HG03135 (cell line): ENCODE measurements around the gene CCDC169.
"Not testable (repeated sequence)": the region's sequence is repeated elsewhere in the genome, so short reads cannot be mapped to it uniquely, and the experiment has no call there.

ENCODE experiments used
- ATAC-seq: cut with Tn5 transposase; IDR thresholded peaks from one replicate; pipeline ENCODE4 v1.9.1; 2021; ENCODE audit warnings: mild to moderate bottlenecking, moderate library complexity; ENCODE audit not compliant: unreplicated experiment

Gene CCDC169

DNA sequence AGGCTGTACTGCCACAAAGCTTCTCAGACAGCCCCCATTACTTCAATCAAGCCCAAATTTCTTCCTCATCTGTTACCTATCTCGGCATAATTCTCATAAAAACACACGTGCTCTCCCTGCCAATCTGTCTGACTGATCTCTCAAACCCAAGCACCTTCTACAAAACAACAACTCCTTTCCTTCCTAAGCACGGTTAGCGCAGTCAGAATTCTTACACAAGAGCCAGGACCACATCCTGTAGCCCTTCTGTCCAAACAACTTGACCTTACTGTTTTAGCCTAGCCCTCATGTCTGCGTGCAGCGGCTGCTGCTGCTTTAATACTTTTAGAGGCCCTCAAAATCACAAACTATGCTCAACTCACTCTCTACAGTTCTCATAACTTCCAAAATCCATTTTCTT is 22.2 kb upstream of the CCDC169 start:
- not testable (repeated sequence) for ATAC-seq

DNA sequence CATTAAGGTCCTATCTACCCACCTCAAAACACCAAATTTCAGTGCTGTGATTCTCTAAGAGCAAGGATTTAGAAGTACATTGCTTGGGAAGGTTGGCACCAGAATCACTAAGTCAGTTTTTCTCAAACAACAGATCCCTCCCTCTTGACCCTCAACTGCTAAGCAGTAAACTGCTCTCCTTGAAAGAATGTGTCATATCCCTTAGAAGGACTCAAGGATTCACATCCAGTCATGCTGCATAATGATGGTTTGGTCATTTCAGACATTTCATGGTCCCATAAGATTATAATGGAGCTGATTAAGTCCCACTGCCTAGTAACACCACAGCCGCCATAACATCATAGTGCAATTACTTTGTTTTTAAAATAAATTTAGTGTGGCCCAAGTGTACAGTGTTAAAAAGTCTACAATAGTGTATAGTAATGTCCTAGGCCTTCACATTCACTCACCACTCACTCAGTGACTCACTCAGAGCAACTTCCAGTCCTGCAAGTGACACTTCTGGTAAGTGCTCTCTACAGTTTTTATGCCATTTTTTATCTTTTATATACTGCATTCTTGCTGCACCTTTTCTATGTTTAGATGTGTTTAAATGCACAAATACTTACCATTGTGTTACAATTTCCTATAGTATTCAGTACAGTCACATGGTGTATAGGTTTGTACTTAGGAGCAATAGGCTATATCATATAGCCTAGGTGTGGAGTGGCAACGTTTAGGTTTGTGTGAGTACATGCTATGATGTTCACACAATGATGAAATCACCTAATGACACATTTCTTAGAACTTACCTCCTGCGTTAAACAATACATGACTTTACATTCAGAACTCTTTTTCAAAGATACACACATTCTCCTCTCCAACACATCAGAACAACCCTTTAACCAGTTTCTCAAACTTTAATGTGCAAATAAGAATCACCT is 15.7 kb upstream of the CCDC169 start:
- no peak for ATAC-seq

DNA sequence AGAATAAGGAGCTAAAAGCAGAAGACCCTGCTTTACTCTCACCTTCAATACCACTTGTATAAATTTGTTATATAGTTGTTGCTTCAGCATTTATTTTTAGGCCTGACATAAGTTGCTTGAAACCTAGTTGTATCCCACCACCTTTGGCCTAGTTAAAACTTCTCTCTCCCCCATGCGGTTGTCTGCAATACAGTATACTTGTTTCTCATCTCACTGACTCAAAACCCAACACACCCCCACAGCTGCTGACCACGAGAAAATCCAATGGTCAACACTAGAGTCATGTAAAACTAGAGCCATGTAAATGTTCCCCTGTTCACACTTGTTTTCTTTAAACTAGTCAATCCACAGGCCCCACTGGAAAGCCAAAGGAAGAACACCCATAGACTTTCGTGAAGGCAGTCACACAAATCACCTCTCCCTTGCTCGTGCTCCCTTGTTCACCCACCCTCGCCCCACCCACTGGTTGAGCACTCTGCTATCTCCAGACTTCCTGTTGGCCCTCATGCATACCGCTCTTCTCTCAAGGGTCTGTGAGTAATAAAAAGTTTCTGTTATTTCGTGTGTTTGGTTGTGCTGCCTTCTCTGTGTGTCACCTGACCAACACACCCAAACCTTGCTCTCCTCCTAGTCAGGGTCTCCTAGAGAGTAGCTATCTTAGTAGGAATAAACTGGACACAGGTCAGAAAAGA is 12.9 kb upstream of the CCDC169 start:
- ATAC-seq: no peak

DNA sequence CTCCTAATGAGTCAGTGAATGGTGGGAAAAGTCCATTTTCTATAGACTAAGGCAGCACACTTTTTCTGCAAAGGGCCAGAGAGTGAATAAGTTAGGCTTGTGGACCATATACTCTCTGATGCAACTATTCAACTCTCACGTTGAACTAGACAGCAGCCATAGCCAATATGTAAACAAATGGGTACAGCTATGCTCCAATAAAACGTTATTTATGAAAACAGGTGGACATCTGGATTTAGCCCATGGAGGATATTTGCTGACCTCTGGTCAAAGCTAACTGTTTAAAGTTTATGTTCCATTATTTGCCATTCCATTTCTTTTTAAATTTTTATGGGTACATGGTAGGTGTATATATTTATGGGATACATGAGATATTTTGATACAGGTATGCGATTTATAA is 4.7 kb upstream of the CCDC169 start:
- no peak for ATAC-seq

DNA sequence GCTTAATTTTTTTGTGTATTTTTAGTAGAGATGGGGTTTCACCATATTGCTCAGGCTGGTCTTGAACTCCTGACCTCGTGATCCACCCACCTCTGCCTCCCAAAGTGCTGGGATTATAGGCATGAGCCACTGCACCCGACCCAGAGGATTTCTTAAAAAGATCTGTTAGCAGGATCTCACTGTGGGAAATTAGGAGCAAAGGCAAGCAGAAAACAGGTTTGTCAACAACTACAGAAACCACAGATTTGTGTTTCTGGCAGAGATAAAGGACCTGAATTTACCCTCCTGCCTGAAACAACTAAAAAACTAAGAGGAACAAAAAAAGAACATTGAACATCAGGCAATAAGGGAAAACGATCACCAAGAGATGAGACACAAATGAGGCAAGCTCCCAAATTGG is 1.9 kb upstream of the CCDC169 start:
- not testable (repeated sequence) for ATAC-seq

DNA sequence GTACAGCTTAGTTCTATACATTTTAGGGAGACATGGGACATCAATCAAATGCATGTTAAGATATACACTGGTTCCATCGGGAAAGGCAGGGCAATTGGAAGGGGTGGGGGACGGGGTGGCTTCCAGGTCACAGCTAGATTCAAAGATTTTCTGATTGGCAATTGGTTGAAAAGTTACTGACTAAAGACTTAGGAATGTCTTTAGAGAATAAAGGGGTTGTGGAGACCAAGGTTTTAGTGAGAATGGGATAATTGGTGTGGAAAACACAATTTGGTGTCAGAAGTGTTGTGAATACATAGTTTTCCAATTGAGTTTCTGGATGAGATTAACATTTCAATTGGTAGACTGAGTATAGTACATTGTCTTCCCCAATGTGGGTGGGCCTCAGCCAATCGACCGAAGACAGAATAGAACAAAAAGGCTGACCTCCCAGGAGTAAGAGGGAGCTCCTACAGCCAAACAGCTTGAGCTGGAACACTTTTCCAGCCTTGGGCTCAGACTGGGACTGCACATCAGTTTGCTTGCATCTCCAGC is 988 bp upstream of the CCDC169 start:
- ATAC-seq: no peak

DNA sequence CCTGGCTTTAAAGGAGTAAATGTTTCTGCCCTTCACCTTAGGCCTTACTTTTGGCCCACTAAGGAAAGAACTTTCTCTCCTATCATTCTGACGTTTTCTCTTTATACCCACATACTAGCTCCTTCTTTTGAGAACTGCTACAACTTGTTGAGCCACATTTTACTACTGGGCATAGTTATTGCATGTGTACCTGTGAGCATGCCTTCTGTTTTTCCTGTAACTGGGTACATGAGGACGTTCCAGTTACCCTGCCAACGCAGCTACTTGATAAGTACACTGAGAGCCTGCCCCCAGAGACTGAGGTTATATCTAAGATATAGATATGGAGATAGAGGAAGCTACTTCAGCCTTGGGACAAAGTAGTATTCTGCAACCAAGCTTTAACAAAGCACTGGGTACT is 3.5 kb downstream of the CCDC169 start:
- ATAC-seq: no peak

DNA sequence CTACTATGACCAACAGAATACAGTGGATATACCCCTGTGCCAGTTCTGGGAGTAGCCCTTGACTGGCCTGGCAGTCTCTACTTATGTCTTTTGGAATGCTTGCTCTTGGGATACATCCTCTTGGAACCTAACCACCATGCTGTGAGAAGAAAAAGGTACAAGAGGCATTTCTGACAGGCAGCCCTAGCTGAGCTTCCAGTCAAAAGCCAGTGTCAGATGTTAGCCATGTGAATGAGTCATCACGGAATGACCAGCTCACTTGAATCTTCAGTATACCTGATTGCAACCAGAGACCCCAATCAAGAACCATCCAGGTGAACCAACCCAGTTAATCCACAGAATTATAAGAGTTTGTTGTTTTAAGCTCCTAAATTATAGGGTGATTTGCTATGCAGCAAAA is 4.1 kb downstream of the CCDC169 start:
- ATAC-seq: no peak

DNA sequence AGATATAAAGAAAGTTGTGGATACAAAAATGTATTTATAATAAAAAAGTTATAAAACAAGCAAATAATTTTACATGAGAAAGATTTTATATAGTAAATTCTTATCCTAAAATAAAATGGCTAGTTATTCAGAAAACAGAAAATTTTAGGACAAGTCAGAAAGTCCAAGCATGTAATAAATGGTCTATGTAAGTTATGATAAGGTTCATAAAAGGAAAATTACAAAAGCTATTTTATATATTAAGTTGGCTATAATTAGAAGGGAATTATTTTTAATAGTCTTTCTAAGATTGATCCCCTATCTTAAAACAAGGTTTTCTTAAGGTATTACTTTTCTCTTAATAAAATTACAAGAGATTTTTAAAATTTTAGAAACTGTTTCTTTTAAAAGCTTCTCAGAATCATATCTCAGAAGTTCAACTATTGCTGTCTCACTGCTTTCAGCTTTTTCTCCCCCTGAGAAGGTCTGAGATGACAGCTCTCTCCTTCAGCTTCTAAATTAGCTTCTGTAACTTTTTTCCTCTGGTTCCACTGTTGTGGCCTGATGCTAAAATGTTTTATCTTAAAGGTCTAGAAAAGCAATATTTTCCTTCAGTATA is 8.7 kb downstream of the CCDC169 start:
- ATAC-seq: no peak

DNA sequence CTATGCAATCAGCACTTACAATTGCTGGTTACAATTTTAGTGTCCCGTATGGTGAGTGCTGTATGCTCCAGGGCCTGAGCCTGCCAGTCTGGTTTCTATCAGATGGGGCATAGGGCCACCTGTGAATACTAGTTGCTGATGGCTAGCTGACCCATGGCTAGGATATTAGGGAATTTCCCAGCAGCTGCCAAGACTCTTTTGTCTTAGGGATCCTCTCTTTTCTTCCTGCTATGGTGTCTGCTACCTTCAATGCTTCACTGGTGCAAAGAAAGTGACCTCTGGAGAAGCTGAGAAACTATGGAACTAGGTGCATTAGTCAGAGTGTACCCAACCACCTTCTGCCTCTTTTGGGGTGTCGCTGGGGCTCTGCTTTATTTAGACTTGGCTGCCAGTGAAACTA is 11.6 kb downstream of the CCDC169 start:
- ATAC-seq: no peak

DNA sequence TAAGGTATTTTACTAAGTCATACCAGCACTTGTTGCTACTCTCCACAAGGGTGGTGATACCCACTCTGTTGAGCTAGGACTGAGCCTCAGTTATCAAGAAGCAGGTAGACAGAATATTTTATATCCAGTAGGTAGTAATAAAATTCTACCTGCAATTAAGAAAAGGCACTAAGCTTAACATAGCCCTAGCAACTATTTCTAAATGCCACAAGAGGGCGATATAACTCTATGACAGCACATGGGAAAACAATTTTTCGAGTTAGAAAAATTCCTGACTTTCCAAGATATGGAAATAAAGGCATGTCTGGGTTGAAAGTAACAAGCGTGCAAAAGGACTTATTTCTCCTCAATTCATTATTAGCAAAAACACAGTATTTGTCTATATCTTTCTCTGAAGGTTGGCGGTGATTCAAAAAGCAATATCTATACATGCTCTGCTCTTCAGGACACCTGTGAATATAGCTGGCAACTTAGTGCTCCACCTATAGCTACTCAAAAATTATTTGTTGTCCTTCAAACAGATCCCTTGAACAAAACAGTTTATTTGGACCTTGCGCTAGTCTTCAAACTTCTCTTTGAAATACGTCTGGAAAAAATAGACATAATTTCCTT is 14.7 kb downstream of the CCDC169 start:
- ATAC-seq: no peak

DNA sequence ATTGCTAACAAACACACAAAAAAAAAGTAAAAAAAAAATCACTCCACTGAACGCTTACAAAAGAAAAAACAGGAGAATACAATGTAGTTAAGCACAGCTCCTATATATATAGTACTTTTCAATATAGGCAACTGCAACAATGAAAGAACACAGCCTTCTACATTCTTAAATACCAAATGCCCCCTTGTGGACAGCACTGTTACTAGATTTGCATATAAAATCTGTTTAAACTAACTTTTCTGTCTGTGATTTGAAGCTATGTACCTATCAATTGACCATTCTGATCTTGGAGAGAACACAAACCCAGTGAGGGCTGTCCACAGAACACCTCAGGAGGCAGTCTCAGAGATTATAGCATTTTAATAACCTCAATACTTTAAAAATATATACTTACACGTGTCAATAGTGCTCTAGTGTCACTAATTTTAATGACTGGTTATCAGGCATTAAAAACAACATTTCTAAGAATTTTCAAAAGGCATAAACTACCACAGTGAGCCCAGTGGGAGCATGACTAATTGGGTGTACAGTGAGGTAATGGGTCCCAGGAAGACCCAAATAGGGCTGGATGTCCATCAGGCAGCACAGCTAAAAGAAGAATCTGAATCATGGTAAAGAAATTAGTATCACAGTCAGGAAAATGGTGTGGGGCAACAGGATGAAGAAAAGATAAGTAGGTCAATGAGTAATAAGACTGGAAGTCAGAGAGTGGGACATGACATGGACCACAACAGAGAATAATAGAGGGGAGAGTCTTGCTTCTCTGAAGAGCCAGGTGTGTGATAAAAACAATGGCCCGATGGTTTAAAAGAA is 22.2 kb downstream of the CCDC169 start:
- ATAC-seq: no peak

DNA sequence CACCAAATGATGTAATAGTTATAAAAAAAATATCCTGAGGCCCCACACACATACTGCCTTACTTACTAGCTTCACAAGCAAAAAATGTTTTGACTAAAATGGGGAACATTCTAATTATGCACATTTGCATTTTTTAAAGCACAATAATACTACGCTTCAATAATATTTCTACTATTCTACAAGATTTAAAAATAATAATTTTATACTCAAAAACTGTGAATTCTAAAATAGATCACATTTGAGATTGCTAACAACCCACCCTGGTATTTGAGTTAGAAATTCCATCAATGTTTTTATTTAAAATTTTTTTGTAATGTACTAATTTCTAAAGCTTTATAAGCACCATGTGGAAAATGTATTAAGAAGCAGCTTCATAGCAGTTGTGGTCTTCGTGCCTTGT is 24.2 kb downstream of the CCDC169 start:
- ATAC-seq: no peak

DNA sequence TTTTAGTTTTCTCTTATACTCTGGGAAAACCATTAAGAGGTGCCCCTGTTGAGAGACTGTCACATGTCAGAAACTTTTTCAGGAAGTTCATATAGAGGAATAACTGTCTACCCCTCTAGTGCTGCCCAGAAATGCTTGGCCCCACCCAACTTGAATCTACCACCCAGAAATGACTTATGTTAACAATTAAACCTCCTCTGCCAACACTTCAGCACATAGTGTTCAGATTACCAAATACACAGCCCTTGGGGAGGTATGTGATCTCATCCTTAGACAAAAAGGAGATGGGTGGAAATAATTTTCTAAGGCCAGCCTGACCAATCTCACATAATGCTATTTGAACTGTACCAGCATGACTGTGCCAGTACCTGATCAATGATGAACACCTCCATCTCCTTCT is 35.6 kb downstream of the CCDC169 start:
- ATAC-seq: no peak

DNA sequence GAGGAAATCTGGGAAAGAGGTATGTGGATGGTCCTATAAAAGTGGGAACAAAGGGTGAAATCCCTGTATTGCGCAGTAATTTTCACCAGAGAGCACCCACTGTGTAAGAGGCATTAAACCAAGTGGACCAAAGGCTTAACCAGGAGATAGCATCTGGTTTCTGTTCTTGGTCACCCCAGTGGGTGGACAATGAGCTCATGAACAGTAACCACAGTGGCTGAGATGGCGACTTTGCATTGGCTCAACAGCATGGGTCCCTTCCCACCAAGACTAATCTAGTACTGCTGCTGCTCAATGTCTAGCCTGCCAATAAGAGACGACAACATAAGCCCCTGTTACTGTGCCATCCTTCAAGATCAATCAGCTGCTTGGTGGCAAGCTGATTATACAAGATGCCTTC is 36.6 kb downstream of the CCDC169 start:
- no peak for ATAC-seq

DNA sequence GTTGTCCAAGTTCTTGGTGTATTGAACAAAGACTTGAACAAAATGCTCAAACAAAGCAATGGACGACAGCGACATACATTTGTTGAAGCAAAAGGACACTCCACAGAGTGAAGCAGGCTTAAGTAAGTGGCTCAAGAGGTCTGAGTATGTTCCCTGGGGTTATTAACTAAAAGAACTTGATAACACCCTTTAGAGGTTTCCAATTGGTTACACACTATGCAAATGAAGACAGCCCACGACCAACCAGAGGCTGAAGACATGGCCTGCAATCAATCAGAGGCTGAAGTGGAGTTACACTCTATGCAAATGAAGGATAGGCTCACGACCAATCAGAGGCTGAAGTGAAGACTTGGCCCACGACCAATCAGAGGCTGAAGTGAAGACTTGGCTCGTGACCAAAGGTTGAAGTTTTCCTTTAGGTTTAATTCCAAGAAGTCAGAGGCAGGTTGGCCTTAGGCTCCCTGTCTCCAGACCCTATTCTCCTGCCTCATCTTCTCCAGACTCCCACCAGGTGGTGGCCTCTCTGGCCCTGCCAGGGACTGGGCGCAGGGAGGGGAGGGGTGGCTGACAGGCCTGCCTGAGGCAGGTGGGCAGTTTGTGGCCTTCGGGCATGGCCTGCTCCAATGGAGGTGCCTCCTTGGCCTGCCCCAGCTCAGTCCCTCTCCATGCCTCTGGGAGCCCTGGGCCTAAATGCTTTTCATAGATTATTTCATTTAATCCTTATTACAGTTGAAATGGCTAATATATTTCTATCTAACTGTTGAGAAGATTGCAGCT is 38.1 kb downstream of the CCDC169 start:
- no peak for ATAC-seq

DNA sequence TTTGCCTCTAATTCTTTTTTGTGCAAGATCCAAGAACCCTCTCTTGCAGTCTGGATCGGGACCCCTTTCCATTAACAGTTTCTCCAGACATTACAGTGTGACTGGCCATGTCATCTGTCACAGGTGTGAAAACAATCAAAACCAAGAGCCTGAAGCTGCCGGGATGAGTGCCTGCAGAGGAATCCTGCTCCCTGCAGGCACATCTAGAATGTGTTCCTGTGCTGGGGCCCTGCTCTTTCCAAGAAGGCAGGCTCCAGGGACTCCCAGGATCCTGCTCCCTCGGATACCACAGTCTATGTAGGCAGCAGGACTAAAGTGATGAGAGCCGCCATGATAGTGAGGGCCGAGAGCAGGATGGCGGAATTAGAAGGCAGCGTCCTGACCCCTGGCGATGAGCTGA is 38.8 kb downstream of the CCDC169 start:
- ATAC-seq: no peak

DNA sequence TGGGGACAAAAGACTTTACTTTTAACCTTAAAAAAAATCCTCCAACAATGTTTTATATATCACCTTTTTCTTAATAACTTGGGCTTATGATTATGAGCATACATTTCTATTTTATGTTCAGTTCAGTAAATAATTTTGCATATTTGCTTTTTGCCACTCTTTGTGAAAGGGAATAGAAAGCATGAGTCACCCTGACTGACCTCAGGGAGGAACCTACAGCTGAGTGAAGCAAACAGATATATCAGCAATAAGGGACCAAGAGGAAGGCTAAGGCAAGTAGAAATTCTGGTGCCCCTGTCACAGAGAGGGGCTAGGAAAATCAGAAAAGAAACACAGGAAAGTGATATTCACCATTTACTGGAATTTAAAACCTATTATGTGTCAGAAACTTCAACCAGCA is 46.1 kb downstream of the CCDC169 start:
- ATAC-seq: no peak

DNA sequence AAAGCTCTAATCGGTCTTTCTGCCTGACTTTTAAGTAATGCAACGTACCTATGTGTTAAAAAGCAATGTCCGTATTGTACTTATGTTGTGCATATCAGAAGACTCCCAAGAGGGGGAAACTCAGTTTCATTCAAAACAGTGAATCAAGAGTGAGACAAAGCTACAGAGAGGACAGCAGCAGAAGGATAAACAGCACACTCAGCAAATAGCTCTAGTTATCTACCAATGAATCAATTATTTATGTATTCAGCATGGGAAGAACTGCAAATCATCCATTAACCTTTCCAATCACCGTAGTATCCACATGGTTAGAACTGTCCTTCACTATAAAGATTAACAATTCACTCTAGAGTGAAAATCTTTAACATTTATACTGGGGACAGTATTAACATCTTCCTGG is 46.6 kb downstream of the CCDC169 start:
- no peak for ATAC-seq

DNA sequence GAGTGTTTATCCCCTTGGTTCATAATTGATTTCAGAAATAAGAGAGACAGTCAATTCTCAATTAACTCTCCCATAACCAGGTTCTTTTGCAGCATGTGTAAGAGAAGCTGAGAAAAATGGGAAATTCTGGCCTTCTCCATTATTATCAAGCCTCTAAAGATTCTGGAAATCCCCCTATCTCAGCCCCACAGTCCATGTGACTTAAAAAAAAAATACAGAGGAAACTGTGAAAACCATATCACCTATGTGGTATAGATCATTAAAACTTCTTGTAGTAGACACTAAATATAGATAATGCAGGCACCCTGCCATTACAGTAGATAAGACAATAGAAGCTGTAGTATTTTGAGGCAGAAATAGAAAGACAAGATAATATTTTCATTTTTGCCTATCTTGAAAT is 48.9 kb downstream of the CCDC169 start:
- no peak for ATAC-seq
